RWPE2 (cell line): Measurements from ENCODE around the gene EPHB6.

Source experiments
- ATAC-seq: fragments of 200-7000 bp; cut with Tn5 transposase; 3 replicates; pipeline ENCODE4 v1.9.1; 2021; ENCODE audit warnings: low read depth
- DNase-seq: peaks from one replicate; pipeline ENCODE4 v3.0.0-alpha.2; 2020; ENCODE audit warnings: low spot score
- H3K27ac ChIP-seq: fragments of 450-650 bp; 2 replicates; pipeline ENCODE4 v1.5.1; 2017; ENCODE audit warnings: mild to moderate bottlenecking; ENCODE audit not compliant: poor library complexity, severe bottlenecking
- H3K27me3 ChIP-seq: fragments of 250-450 bp; sonication (Bioruptor Pico); 2 replicates; pipeline ENCODE4 v1.5.1; 2021; ENCODE audit warnings: mild to moderate bottlenecking, moderate library complexity; ENCODE audit not compliant: insufficient read depth, poor library complexity, severe bottlenecking
- H3K36me3 ChIP-seq: fragments of 250-450 bp; sonication (Bioruptor Pico); 2 replicates; pipeline ENCODE4 v1.5.1; 2020; ENCODE audit warnings: low read depth, mild to moderate bottlenecking, moderate library complexity
- H3K4me1 ChIP-seq: fragments of 250-450 bp; sonication (Bioruptor Pico); 2 replicates; pipeline ENCODE4 v1.5.1; 2021; ENCODE audit warnings: mild to moderate bottlenecking, moderate library complexity; ENCODE audit not compliant: insufficient read depth, poor library complexity, severe bottlenecking
- H3K4me3 ChIP-seq: fragments of 250-450 bp; sonication (Bioruptor Pico); 2 replicates; pipeline ENCODE4 v1.5.1; 2021; ENCODE audit warnings: mild to moderate bottlenecking, moderate library complexity; ENCODE audit not compliant: severe bottlenecking
- H3K9me3 ChIP-seq: fragments of 250-450 bp; sonication (Bioruptor Pico); 2 replicates; pipeline ENCODE4 v1.5.1; 2021; ENCODE audit warnings: mild to moderate bottlenecking, moderate library complexity; ENCODE audit not compliant: severe bottlenecking
- TF ChIP-seq, protein P1 (sequence below): fragments of 450-650 bp; IDR thresholded peaks from one replicate; pipeline ENCODE4 v1.5.1; 2017; ENCODE audit warnings: mild to moderate bottlenecking, moderate library complexity; ENCODE audit not compliant: poor library complexity, severe bottlenecking

EPHB6 gene

GRCh38 chr7:142859411-142859810, 4.5 kb downstream of the EPHB6 start:
- ATAC-seq = no peak
- Histone ChIP-seq H3K9me3 (no peaks in the 10 kb centered on the region), H3K4me1 (no peaks in the 10 kb centered on the region), H3K36me3 (no peaks in the 10 kb centered on the region), H3K27me3 (peaks cover 15% of the 10 kb centered on the region), H3K4me3 (no peak overlapping the region), H3K27ac (no peak overlapping the region)
- DNase-seq = no peak
- TF ChIP-seq, protein P1, sequence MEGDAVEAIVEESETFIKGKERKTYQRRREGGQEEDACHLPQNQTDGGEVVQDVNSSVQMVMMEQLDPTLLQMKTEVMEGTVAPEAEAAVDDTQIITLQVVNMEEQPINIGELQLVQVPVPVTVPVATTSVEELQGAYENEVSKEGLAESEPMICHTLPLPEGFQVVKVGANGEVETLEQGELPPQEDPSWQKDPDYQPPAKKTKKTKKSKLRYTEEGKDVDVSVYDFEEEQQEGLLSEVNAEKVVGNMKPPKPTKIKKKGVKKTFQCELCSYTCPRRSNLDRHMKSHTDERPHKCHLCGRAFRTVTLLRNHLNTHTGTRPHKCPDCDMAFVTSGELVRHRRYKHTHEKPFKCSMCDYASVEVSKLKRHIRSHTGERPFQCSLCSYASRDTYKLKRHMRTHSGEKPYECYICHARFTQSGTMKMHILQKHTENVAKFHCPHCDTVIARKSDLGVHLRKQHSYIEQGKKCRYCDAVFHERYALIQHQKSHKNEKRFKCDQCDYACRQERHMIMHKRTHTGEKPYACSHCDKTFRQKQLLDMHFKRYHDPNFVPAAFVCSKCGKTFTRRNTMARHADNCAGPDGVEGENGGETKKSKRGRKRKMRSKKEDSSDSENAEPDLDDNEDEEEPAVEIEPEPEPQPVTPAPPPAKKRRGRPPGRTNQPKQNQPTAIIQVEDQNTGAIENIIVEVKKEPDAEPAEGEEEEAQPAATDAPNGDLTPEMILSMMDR = no peak

DNA sequence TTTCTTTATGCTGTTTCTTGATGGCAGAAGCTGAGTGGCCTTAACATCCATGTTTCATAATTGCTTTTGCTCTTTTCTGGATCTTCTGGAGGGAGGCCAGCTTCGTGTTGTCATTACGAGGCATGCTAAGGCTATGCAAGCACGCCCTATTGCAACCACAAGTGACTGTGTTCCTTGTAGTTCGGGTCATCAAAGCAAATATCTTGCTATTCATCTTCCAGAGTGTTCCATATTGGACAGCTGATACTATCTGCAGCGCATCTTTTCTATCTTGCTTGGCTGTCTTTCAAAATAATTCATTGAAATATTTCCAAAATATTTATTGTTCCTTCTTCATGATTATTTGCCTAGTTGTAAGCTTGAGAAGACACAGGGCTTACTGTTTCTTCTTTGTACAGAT, 5.0 kb downstream of the EPHB6 start:
- Histone ChIP-seq H3K4me1 (no peaks in the 10 kb centered on the region), H3K36me3 (no peaks in the 10 kb centered on the region), H3K4me3 (no peak overlapping the region), H3K27me3 (peaks cover 15% of the 10 kb centered on the region), H3K27ac (no peak overlapping the region), H3K9me3 (no peaks in the 10 kb centered on the region)
- ATAC-seq (no peak), DNase-seq (no peak)
- TF ChIP-seq, protein P1 = no peak

- ATAC-seq (no peak), DNase-seq (no peak)
- H3K9me3 ChIP-seq = no peaks in the 10 kb centered on the region
- H3K27ac ChIP-seq = no peak overlapping the region
- no peaks in the 10 kb centered on the region for H3K4me1 ChIP-seq
- H3K36me3 ChIP-seq = no peaks in the 10 kb centered on the region
- peaks cover 5% of the 10 kb centered on the region for H3K27me3 ChIP-seq
- no peak overlapping the region for H3K4me3 ChIP-seq
- TF ChIP-seq, protein P1 = no peak
Measured at GRCh38 chr7:142860968-142861367, 6.1 kb downstream of the EPHB6 start.

DNA sequence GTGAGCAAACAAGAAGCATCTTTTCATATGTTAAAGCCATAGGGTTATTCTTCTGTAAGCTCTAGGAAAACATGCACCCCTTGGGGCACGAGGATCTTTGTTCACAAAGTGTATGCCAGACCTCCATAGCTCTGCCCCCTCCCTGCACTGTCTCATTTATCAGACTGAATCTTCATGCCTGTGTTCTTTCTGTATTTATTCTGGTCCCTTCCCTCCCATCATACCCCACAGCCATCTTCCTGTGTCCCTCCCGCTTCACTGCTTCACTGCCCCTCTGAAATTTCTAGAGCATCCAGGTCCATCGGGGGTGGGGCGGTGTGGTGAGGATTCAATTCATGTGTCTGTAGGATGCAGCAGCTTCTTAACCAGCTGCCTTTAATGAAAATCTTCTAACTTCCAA, 7.5 kb downstream of the EPHB6 start:
- H3K4me1 ChIP-seq = no peaks in the 10 kb centered on the region
- H3K36me3 ChIP-seq = no peaks in the 10 kb centered on the region
- H3K4me3 ChIP-seq = no peak overlapping the region
- TF ChIP-seq, protein P1 = no peak
- H3K9me3 ChIP-seq = no peaks in the 10 kb centered on the region
- peaks cover 3% of the 10 kb centered on the region for H3K27me3 ChIP-seq
- DNase-seq (no peak), ATAC-seq (no peak)
- H3K27ac ChIP-seq = no peak overlapping the region

DNA sequence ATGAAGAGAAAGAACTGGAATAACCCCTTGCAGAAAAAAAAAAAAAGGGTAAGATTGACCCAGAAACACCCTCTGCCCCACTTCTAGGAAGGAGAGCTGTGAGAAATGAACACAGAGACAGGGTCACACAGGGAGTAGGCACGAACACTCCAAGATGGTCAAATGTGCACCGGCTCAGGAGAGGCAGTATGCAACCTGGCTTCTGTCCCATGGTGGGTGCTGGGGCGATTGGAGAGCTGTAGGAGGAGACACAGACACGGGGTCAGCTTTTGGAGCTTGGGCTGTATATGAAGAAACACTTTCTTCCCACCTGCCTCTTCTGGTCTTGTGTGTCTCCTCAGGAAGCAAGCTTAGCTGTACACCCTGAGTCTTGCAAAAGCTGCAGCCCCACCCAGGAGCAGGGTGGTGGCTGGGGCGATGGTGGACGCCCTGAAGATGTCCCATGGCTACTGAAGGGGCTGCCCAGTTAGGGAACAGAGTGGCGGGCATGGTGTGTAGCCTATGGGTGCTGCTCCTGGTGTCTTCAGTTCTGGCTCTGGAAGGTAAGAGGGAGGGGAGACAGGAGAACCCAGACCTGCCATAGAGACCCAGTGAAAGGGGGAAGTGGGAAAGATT, 8.0 kb downstream of the EPHB6 start:
- Histone ChIP-seq H3K9me3 (no peaks in the 10 kb centered on the region), H3K4me3 (no peak overlapping the region), H3K36me3 (no peaks in the 10 kb centered on the region), H3K4me1 (no peaks in the 10 kb centered on the region), H3K27me3 (peaks cover 3% of the 10 kb centered on the region), H3K27ac (no peak overlapping the region)
- TF ChIP-seq, protein P1 = no peak
- DNase-seq (no peak), ATAC-seq (no peak)
